ENCODE measurements around the gene ELF2.

The ELF2 gene

DNA sequence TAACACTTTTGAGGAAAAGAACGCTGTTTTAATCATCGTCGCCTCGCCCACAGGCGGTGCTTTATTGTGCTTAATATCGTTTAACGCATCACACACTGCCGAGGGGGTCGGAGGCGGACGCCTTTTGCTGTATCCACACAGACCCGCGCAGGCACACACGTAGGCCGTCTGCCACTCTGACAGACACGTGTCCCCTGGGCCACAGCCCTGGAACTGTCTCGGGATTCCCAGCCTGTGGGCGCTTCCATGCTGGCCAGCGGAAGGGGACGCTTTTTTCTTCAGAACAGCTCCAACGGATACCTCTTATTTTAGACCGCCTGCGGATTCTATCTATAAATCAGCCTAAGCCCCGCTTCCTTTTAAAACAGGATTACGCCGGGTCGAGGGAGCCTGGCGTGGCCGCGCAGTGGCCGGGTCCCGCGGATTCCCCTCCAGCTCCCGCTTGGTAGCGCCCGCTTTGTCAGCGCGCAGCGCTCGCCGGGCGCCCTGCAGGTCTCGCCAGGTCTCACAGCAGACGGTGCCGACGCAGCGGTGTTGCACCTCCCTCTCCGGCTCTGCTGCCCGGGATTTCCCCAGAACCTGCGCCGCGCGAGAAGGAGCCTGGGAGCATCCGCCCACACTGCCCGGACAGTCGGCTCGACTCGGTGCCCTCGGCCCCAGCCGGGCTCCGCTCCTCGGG is 161.6 kb downstream of the ELF2 start, which contains the start of gene NOCT:
Gene NOCT (plus strand): TSS at position 513 of the 679 bp plus-strand sequence. CDS start 201 bp downstream, outside the sequence.
- TF ChIP-seq YY1 (IDR thresholded peaks at IDR 0.05; ENCODE audit: low read depth) (peak; percentile 26; the same call in 1 of the 2 replicates), TEAD4 (IDR thresholded peaks at IDR 0.05) (0 out of 2 replicates have a peak, but pooled peaks have one; percentile 53), NFIC (IDR thresholded peaks at IDR 0.05) (peak; percentile 15), EGR1 (IDR thresholded peaks at IDR 0.05) (peak; percentile 81), CREB1 (IDR thresholded peaks at IDR 0.05; ENCODE audit: low read depth) (peak; percentile 62), ZBTB7A (IDR thresholded peaks at IDR 0.05; ENCODE audit: low read depth) (no peak), TAF1 (IDR thresholded peaks at IDR 0.05; ENCODE audit: low read depth) (peak; percentile 99), RAD21 (IDR thresholded peaks at IDR 0.05; ENCODE audit: low read depth) (no peak), EP300 (IDR thresholded peaks at IDR 0.05; ENCODE audit: borderline replicate concordance) (peak; percentile 59; the same call in 1 of the 2 replicates), TCF12 (IDR thresholded peaks at IDR 0.05; ENCODE audit: low read depth) (peak; percentile 66; the same call in 1 of the 2 replicates), CEBPB (IDR thresholded peaks at IDR 0.05) (no peak), FOXM1 (IDR thresholded peaks at IDR 0.05; ENCODE audit: borderline replicate concordance, low read depth) (no peak)
- TF ChIP-seq, protein P1, sequence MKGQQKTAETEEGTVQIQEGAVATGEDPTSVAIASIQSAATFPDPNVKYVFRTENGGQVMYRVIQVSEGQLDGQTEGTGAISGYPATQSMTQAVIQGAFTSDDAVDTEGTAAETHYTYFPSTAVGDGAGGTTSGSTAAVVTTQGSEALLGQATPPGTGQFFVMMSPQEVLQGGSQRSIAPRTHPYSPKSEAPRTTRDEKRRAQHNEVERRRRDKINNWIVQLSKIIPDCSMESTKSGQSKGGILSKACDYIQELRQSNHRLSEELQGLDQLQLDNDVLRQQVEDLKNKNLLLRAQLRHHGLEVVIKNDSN (IDR thresholded peaks at IDR 0.05) = peak; percentile 85
- TF ChIP-seq, protein P2, sequence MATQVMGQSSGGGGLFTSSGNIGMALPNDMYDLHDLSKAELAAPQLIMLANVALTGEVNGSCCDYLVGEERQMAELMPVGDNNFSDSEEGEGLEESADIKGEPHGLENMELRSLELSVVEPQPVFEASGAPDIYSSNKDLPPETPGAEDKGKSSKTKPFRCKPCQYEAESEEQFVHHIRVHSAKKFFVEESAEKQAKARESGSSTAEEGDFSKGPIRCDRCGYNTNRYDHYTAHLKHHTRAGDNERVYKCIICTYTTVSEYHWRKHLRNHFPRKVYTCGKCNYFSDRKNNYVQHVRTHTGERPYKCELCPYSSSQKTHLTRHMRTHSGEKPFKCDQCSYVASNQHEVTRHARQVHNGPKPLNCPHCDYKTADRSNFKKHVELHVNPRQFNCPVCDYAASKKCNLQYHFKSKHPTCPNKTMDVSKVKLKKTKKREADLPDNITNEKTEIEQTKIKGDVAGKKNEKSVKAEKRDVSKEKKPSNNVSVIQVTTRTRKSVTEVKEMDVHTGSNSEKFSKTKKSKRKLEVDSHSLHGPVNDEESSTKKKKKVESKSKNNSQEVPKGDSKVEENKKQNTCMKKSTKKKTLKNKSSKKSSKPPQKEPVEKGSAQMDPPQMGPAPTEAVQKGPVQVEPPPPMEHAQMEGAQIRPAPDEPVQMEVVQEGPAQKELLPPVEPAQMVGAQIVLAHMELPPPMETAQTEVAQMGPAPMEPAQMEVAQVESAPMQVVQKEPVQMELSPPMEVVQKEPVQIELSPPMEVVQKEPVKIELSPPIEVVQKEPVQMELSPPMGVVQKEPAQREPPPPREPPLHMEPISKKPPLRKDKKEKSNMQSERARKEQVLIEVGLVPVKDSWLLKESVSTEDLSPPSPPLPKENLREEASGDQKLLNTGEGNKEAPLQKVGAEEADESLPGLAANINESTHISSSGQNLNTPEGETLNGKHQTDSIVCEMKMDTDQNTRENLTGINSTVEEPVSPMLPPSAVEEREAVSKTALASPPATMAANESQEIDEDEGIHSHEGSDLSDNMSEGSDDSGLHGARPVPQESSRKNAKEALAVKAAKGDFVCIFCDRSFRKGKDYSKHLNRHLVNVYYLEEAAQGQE (IDR thresholded peaks at IDR 0.05; ENCODE audit: low read depth) = no peak
- TF ChIP-seq, protein P3, sequence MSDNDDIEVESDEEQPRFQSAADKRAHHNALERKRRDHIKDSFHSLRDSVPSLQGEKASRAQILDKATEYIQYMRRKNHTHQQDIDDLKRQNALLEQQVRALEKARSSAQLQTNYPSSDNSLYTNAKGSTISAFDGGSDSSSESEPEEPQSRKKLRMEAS (IDR thresholded peaks at IDR 0.05) = peak; percentile 96

DNA sequence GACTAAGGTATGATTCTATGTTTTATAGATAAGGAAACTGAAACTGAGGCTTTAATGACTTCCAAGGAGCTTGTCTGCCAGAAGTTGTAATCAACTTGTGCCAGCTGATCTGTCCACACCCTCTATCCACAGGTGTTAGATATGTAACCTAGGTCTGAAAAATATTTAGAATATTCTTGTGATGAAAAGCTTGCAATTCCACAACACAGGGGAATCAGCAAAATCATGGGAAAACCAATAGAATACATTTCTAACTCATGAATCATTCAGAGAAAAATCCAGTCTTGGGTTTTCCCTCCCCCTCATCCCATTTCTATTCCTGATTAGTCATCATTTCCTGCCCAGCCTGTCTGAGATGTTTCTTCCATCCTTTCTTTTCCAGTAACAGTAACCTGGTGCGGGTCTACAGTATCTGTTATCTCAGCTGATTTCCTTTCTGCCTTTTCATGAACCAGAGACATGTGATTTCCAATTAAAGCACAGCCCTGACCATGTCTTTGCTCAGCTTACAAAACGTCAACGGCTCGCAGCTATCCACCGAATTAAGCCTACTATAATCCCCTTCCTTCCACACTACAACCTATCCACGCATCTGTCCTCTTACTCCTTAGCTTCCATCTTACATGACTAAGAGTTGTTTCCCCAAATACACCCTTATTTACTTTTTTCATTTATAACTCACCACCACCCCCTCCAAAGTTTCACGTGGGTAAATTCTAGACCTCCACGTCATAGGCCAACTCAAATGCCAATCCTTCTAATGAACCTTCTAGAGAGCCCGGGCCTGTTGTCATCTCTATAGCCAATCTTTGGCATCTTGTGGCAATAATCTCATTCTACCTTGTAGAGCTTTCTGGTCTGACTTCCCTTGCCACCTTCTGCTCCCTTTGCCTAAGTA is 162.4 kb downstream of the ELF2 start:
- peak; percentile 61; the same call in 1 of the 2 replicates for TF ChIP-seq EP300 (IDR thresholded peaks at IDR 0.05; ENCODE audit: borderline replicate concordance)
- no peak for TF ChIP-seq CEBPB (IDR thresholded peaks at IDR 0.05)
- no peak for TF ChIP-seq YY1 (IDR thresholded peaks at IDR 0.05; ENCODE audit: low read depth)
- no peak for TF ChIP-seq CREB1 (IDR thresholded peaks at IDR 0.05; ENCODE audit: low read depth)
- TF ChIP-seq TEAD4 (IDR thresholded peaks at IDR 0.05) = peak; percentile 93
- TF ChIP-seq NFIC (IDR thresholded peaks at IDR 0.05) = peak; percentile 39
- TF ChIP-seq TCF12 (IDR thresholded peaks at IDR 0.05; ENCODE audit: low read depth) = peak; percentile 89
- 0 out of 2 replicates have a peak, but pooled peaks have one; percentile 38 for TF ChIP-seq FOXM1 (IDR thresholded peaks at IDR 0.05; ENCODE audit: borderline replicate concordance, low read depth)

DNA sequence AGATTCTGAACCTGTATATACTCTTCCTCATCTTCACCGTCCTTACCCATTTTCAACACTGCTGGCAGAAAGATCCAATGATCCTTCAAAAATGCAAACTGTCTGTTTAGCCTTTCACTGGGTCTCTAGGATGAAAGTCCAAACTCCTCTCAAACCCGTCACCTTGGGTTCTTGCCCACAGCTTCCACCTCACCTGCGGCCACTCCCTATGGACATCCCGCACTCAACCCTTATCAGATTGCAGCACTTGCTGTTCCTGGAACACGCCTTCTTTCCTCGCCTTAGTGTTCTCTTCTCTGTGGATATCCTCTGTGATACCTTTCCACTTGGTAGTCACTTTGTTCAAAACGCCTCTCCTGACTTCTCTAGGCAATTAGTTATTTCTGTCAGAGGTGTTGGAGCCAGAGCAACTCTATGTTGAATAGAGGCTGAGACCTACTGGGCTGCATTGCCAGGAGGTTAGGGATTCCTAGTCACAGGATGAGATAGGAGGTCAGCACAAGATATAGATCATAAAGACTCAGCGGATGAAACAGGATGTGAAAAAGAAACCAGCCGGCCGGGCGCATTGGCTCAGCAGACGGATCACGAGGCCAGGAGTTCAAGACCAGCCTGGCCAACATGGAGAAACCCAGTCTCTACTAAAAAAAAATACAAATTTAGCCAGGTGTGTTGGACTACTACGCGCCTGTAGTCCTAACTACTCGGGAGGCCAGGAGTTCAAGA is 165.6 kb downstream of the ELF2 start:
- TF ChIP-seq, protein P1 (IDR thresholded peaks at IDR 0.05) = no peak
- TF ChIP-seq CEBPB (IDR thresholded peaks at IDR 0.05) (no peak), TAF1 (IDR thresholded peaks at IDR 0.05; ENCODE audit: low read depth) (no peak), RAD21 (IDR thresholded peaks at IDR 0.05; ENCODE audit: low read depth) (no peak), TEAD4 (IDR thresholded peaks at IDR 0.05) (no peak), CREB1 (IDR thresholded peaks at IDR 0.05; ENCODE audit: low read depth) (no peak), FOXM1 (IDR thresholded peaks at IDR 0.05; ENCODE audit: borderline replicate concordance, low read depth) (no peak), YY1 (IDR thresholded peaks at IDR 0.05; ENCODE audit: low read depth) (no peak), ZBTB7A (IDR thresholded peaks at IDR 0.05; ENCODE audit: low read depth) (no peak), TCF12 (IDR thresholded peaks at IDR 0.05; ENCODE audit: low read depth) (no peak), EP300 (IDR thresholded peaks at IDR 0.05; ENCODE audit: borderline replicate concordance) (no peak), EGR1 (IDR thresholded peaks at IDR 0.05) (no peak), NFIC (IDR thresholded peaks at IDR 0.05) (no peak)
- TF ChIP-seq, protein P3 (IDR thresholded peaks at IDR 0.05) = no peak
- TF ChIP-seq, protein P2 (IDR thresholded peaks at IDR 0.05; ENCODE audit: low read depth) = no peak

DNA sequence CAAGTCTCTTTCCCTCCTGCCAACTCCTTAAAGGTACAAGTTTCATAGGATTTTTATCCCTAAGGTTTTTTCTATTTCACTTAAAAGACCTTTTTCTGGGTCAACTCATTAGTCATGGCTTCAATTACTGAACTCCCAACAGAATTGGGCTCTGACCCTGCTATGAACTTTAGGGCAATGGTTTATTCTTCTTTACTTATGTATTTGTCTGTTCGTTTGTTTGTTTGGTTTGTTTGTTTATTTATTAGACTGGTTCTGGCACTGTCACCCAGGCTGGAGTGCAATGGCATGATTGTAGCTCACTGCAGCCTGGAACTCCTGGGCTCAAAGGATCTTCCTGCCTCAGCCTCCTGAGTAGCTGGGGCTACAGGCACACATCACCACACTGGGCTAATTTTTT is 167.3 kb downstream of the ELF2 start:
- no peak for TF ChIP-seq RAD21 (IDR thresholded peaks at IDR 0.05; ENCODE audit: low read depth)
- TF ChIP-seq, protein P3 (IDR thresholded peaks at IDR 0.05) = no peak
- no peak for TF ChIP-seq EGR1 (IDR thresholded peaks at IDR 0.05)
- no peak for TF ChIP-seq TCF12 (IDR thresholded peaks at IDR 0.05; ENCODE audit: low read depth)
- TF ChIP-seq EP300 (IDR thresholded peaks at IDR 0.05; ENCODE audit: borderline replicate concordance) = no peak
- TF ChIP-seq, protein P1 (IDR thresholded peaks at IDR 0.05) = no peak
- TF ChIP-seq, protein P2 (IDR thresholded peaks at IDR 0.05; ENCODE audit: low read depth) = no peak
- TF ChIP-seq TEAD4 (IDR thresholded peaks at IDR 0.05) = no peak
- TF ChIP-seq NFIC (IDR thresholded peaks at IDR 0.05) = no peak
- TF ChIP-seq TAF1 (IDR thresholded peaks at IDR 0.05; ENCODE audit: low read depth) = no peak
- no peak for TF ChIP-seq FOXM1 (IDR thresholded peaks at IDR 0.05; ENCODE audit: borderline replicate concordance, low read depth)
- TF ChIP-seq CREB1 (IDR thresholded peaks at IDR 0.05; ENCODE audit: low read depth) = no peak
- no peak for TF ChIP-seq ZBTB7A (IDR thresholded peaks at IDR 0.05; ENCODE audit: low read depth)
- no peak for TF ChIP-seq YY1 (IDR thresholded peaks at IDR 0.05; ENCODE audit: low read depth)
- TF ChIP-seq CEBPB (IDR thresholded peaks at IDR 0.05) = no peak

Data from Ishikawa (cell line).